MG63 (cell line): ENCODE measurements around the gene CETN1. TPM values are rescaled to one million over a fixed set of nuclear protein-coding genes. Genes with fewer than 3 reads are reported as not detected.

Experiments
- DNase-seq: peaks from one replicate; pipeline ENCODE4 v3.0.0-alpha.2; 2020
- H3K27me3 ChIP-seq: fragments of 250-450 bp; sonication (Bioruptor Pico); 2 replicates; pipeline ENCODE4 v1.5.1; 2020; ENCODE audit warnings: mild to moderate bottlenecking, moderate library complexity
- H3K36me3 ChIP-seq: fragments of 250-450 bp; sonication (Bioruptor Pico); 2 replicates; pipeline ENCODE4 v1.5.1; 2020; ENCODE audit warnings: mild to moderate bottlenecking, moderate library complexity
- H3K4me3 ChIP-seq: fragments of 250-450 bp; sonication (Bioruptor Pico); 2 replicates; pipeline ENCODE4 v1.5.1; 2020; ENCODE audit warnings: mild to moderate bottlenecking, moderate library complexity
- H3K9me3 ChIP-seq: fragments of 250-450 bp; sonication (Bioruptor Pico); 2 replicates; pipeline ENCODE4 v1.5.1; 2020; ENCODE audit warnings: mild to moderate bottlenecking, moderate library complexity
- total RNA-seq: library from RNA; depleted of rRNA; stranded (reverse); fragments of >200 nt; shearing (Covaris generic); gene quantifications from 2 replicates; pipeline ENCODE4 v1.2.3, GENCODE V29; 2014; ENCODE audit warnings: low replicate concordance; rRNA removed

Gene CETN1
- total RNA-seq, result not detected in 2 replicates

DNA sequence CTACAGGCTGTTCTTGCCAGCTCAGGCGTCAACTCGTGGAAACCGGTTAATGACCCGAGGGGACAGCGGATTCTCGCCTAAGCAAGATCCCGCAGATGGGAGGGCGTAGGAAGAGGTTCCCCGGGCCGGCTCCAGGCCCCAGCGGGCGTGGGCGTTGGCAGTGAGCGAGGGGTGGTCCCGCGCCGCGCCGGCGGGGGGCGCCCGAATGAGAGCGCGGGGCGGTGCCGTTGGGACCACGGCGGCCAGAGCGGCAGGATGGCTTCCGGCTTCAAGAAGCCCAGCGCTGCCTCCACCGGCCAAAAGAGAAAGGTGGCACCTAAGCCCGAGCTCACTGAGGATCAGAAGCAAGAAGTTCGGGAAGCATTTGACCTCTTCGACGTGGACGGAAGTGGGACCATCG lies at the start of gene CETN1:
Gene CETN1, plus strand, starts transcription at position 227 of the 400 bp plus-strand sequence. Its CDS starts 29 bp downstream, at position 256.
- Histone ChIP-seq H3K27me3 (no peaks in the 10 kb centered on the region), H3K4me3 (no peak within 1 kb of the TSS), H3K36me3 (no peaks in the 10 kb centered on the region), H3K9me3 (0 out of 2 replicates have a peak, but pooled peaks cover 2% of the 10 kb centered on the region)
- no peak for DNase-seq

DNA sequence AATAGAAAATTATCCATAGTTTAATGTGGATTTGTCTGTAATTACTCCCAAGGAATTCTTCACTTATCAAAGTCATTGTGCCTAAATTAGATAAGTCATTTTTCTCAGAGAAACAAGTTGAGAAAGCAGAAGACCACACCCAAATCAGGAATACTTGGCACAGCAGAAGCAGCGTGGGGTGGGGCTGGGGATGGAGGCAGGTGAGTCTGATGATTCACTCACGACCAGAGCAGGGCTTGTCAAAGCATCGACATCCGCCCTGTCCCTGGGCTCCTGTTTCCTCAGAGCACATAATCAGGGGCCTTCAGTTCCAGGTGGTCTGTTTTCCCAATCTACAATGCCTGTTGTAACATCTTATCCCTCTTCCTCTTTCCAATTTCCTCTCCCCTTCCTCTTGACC lies 48.2 kb upstream of the CETN1 start:
- Histone ChIP-seq H3K27me3 (no peaks in the 10 kb centered on the region), H3K36me3 (no peaks in the 10 kb centered on the region), H3K4me3 (no peak overlapping the region), H3K9me3 (no peaks in the 10 kb centered on the region)
- no peak for DNase-seq

DNA sequence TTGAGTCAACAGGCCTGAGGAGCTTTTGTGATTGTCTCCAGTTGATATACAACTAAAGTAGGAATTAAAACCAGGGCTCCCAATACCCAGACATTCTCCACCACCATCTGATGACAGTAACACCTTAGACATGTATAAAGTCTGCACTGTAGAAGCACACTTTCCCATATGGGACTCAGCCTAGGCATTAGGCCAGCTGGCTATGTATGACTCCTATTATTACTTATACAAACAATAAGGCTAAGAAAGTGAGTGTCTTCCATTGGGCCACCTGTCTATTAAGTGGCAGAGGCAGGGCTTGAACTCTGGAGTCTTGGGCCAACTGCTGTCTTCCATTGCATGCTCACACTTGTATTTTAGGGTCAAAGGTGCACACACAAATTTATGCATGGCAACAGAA lies 47.5 kb upstream of the CETN1 start:
- Histone ChIP-seq H3K36me3 (no peaks in the 10 kb centered on the region), H3K4me3 (no peak overlapping the region), H3K9me3 (no peaks in the 10 kb centered on the region), H3K27me3 (no peaks in the 10 kb centered on the region)
- DNase-seq, result no peak

DNA sequence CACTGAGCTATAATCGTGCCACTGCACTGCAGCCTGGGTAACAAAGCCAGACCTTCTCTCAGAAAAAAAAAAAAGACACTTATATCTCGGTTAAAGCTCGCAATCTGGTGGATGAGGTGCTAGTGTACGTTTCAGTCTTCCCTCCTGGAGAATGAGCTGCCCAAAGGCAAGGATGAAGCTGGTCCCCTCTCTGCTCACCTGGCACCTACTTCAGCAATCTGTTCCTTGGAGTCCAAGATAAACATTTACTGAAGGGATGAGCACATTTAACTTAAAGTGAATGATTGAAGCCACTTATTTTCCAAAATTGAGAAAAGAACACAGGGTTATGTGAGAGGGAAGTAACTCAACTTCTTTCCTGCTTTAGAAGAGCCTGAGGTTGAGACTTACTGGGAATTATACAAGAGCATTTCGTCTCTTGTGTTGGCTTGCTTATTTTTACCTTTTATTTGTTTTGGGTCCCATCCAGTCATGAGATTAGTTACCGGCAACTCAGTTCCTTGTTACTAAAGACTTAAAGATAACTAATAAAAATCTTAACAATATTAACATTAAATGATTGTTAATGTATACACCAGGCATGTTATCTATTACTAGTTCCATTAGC lies 46.1 kb upstream of the CETN1 start:
- no peak for DNase-seq

DNA sequence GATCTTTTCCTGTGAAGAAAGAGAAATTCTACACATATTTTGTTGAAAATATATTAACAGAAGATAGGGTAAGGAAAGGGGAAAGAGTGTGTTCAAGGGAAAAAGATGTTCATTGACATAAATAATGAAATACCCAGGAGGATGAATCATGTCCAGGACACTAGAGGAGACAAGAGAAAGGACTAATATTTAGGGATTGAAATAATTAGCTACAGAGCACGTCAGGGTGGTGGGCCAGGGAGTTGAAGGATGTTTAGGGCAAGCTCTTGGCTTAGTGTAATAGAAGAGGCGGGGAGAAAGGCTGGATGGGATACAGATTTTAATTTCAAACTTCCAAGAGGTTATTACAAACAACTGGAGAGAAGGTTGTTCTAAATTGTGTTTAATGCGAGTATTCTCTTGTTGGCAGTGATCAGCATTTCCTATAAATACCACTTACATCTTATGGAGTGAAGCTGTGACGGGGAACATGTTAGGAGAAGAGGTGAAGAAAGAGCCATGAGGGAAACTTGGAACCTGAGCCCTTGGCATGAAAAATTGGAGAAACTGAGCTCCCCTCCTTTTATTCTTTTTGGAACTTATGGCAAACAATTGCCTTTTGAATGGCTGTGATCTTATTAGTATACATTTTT lies 36.6 kb upstream of the CETN1 start:
- no peak overlapping the region for H3K4me3 ChIP-seq
- H3K36me3 ChIP-seq, result no peaks in the 10 kb centered on the region
- no peaks in the 10 kb centered on the region for H3K9me3 ChIP-seq
- no peak for DNase-seq
- H3K27me3 ChIP-seq, result no peaks in the 10 kb centered on the region

More for the DNA sequence above, 46.1 kb upstream of the CETN1 start:
- Histone ChIP-seq H3K9me3 (no peaks in the 10 kb centered on the region), H3K36me3 (no peaks in the 10 kb centered on the region), H3K4me3 (no peak overlapping the region), H3K27me3 (no peaks in the 10 kb centered on the region)

DNA sequence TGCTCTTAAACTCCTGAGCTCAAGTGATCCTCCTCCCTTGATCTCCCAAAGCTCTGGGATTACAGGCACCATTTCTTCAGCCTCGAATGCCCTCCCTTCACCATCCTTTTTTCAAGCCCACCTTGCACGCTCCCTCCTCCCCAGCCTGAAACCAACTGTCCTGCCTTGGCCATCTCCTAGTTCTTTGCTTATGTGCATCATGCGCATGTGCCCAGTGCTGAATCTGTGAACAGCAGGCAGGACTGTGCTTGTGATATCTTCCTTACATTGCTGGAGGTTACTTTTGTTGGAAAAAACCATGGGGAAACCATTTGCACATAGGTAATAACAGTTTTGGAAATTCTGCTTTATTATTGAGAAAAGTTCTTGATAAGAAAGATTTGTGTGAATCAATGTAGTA lies 30.2 kb upstream of the CETN1 start:
- no peaks in the 10 kb centered on the region for H3K36me3 ChIP-seq

DNA sequence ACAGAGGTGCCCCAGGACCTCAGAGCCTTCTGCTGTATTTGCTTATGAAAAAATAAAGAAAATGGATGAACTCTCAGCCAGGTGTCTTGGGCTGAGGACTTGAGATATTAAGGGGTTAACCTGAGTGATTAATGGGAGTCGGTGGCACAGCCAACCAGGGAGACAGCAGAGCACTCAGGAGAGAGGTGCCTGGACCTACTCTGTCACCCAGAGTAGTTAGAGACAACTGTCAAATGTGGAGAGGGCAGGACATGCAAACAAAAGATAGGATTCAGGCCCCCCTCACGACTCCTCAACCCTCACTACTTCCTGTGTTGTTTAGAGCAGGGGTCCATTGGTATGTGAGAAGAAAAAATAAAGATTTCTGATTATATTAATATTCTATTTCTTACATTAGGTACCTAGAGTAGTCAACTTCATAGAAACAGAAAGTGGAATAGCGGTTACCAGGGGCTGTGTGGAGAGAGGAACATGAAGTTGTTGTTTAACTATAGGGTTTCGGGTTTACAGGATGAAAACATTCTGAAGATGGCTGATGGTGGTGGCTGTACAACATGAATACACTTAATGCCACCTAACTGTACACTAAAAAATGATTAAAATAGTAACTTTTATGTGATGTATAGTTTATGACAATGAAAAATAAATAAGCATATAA lies 28.6 kb upstream of the CETN1 start:
- H3K27me3 ChIP-seq, result no peaks in the 10 kb centered on the region
- no peaks in the 10 kb centered on the region for H3K36me3 ChIP-seq
- H3K4me3 ChIP-seq, result no peak overlapping the region
- peaks cover 3% of the 10 kb centered on the region; the same call in 1 of the 2 replicates for H3K9me3 ChIP-seq
- DNase-seq, result no peak

More for the DNA sequence above, 30.2 kb upstream of the CETN1 start:
- no peak for DNase-seq
- Histone ChIP-seq H3K27me3 (no peaks in the 10 kb centered on the region), H3K4me3 (no peak overlapping the region), H3K9me3 (peaks cover 3% of the 10 kb centered on the region; the same call in 1 of the 2 replicates)

DNA sequence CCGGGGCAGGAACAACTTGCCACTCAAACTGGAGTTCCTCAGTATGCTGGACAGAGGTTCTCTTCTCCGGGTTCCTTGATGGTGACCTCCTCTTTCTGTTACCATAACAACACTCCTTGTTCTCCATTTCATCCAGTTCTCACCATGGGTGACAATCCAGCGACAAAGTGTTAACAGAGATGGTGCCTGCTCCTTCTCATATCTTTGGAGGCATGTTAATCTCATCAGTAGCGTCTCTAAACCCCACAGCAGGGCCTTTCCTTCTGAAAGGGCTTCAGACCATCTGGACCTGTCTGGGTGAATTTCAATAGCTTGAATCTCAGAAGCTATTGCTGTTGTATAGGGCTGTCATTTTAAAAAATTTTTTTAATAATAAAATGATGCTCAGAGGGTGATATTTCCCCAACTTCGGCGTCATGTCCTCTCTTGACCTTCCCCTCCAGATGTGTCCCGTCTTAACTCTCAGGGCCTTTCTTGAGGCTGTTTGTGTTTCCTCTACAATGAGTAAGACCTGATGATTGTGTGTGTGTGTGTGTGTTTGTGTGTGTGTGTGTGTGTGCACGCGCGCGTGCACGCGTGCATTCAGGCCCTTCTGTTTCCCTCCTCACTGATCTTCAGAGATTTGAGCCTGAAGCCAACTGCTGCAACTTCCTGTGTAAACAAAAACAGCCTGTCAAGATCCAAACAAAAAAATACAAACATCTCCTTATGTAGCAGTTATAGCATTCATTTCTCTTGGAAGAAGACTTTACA lies 24.3 kb upstream of the CETN1 start:
- Histone ChIP-seq H3K27me3 (no peaks in the 10 kb centered on the region), H3K9me3 (peaks cover 3% of the 10 kb centered on the region; the same call in 1 of the 2 replicates), H3K4me3 (no peak overlapping the region), H3K36me3 (no peaks in the 10 kb centered on the region)
- DNase-seq, result no peak

DNA sequence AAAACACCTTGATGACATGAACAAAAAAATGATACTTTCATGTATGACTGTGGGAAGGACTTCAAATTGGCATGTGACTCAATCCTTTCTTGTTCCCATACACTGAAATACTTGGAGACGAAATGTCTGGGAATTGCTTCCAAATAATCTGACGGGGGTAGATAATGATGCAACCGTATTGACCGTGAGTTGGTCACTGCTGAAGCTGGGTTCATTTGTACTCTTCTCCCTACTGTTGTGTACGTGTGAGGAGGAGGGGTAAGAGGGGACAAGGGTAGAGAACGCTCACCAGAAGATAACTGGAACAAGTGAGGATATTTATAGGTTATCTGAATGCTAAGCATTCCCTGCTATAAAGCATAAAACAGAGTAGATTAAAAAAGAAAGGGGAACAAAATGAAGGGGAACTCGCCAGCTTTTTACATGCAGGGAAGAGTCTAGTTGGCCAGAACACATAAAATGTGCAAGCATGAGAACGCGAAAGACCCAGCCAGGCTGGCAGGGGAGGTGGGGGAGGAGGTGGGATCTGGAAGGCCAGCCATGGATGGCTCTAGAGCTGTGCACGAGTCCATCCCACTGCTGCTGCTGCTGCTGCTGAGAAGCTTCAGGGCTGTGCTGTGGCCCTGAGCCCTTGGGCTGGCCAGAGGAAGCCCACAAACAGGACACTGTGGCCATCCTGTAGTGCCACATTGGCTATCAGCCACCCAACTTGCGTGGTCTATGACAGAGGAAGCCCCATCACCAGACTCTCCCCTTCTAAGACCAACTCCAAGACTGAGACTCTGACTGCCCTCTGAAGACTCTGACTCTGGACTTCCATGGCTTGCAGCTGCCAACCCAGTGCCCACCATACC lies 15.2 kb upstream of the CETN1 start:
- Histone ChIP-seq H3K4me3 (no peak overlapping the region), H3K36me3 (no peaks in the 10 kb centered on the region), H3K27me3 (no peaks in the 10 kb centered on the region), H3K9me3 (no peaks in the 10 kb centered on the region)
- DNase-seq, result no peak

DNA sequence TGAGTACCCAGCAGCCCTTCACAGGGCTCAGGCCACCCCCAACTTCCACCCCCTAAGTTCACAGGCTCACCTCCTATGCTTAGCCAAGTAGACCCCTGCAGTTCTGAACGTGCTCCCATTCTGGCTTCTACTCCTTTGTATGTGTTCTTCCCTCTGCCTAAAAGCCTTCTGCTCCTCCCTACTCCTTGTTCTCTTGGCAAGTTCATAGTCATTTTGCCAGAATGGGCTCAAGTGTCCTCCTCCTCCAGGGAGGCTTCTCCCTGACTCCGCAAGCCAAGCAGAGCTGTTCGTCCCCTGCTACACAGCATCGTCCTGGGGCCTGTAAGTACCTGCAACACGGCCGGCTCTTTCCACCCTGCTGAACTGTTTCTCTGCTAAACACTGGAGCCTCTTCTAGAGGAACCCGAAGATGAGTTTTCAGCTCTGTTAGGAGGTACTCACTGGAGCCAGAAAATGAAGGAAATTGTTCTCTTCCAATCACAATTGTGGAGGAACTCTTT lies 14.6 kb upstream of the CETN1 start:
- H3K9me3 ChIP-seq, result no peaks in the 10 kb centered on the region
- no peak overlapping the region for H3K4me3 ChIP-seq
- no peaks in the 10 kb centered on the region for H3K27me3 ChIP-seq

DNA sequence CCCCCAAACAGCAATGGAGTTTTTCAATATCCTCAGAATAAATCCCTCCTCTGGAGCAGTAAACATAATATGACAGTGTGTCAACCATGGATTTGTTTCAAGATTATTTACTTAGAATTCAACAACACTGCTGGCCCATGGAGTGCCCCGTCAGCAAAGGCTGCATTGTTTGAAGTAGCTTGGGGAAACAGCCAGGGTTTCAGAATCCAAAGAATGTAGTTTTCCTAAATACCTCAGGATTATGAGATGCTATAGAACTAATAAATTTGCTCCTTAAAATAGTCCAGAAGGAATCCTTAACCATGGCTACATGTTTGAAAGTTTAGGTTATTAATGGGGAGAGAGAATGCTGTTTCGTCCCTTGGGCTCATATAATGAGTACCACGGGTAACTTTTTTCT lies 13.1 kb upstream of the CETN1 start:
- DNase-seq, result no peak
- Histone ChIP-seq H3K27me3 (no peaks in the 10 kb centered on the region), H3K9me3 (no peaks in the 10 kb centered on the region), H3K36me3 (no peaks in the 10 kb centered on the region), H3K4me3 (no peak overlapping the region)

More for the DNA sequence above, 14.6 kb upstream of the CETN1 start:
- H3K36me3 ChIP-seq, result no peaks in the 10 kb centered on the region
- DNase-seq, result no peak

DNA sequence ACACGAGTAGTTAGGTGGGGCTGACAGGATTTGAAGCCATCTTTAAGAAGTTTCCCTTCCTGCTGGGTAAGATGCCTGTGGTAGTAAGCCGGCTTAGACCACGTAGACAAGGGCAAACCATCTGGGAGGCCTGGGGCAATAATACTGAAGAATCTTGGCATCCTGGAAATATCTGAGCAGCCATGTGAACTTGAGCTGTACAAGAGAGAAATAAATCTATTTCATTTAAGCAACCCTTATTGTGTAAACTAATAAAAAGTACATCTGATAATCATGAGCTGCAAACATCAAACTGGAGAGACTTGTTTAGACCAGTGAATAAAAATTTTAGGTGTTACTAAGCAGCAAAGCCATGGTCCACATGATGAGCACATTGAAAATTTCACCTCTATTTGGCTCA lies 11.4 kb upstream of the CETN1 start:
- H3K4me3 ChIP-seq, result no peak overlapping the region

DNA sequence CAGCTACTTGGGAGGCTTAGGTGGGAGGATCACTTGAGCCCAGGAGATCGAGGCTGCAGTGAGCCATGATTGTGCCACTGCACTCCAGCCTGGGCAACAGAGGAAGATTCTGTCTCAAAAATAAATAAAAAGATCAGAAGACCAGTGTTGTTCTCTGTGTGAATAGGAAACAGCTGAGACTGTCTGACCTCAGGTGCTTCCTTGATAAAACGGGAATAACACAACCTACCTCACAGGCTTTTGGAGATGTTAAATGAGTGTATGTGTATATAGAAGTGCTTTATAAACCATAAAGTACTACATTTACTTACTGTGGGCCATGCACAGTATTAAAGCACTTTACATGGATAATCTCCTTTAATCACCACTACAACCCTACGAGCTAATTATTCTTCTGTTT lies 9.9 kb upstream of the CETN1 start:
- no peak for DNase-seq
- no peaks in the 10 kb centered on the region for H3K27me3 ChIP-seq
- H3K4me3 ChIP-seq, result no peak overlapping the region
- H3K36me3 ChIP-seq, result no peaks in the 10 kb centered on the region
- H3K9me3 ChIP-seq, result no peaks in the 10 kb centered on the region

More for the DNA sequence above, 11.4 kb upstream of the CETN1 start:
- Histone ChIP-seq H3K9me3 (no peaks in the 10 kb centered on the region), H3K27me3 (no peaks in the 10 kb centered on the region), H3K36me3 (no peaks in the 10 kb centered on the region)
- no peak for DNase-seq

DNA sequence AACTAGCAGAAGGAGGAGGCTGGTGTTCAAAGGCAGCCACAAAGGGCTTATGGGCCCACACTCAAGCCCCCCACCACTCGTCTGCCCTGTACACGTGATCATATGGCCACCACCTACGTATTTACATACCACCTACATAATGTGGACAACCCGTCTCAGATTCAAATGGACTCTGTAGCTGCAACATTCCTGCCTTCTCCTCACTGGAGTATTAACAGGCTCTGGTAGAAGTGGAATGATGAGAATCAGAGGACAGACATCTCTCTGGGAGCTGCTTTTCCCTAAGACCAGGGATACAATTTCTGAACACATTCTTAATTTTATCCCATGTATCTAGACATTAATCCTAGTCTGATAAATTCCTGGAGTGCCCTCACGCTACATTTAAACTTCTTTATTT lies 9.5 kb upstream of the CETN1 start:
- Histone ChIP-seq H3K9me3 (no peaks in the 10 kb centered on the region), H3K36me3 (no peaks in the 10 kb centered on the region), H3K27me3 (no peaks in the 10 kb centered on the region), H3K4me3 (no peak overlapping the region)
- DNase-seq, result no peak

DNA sequence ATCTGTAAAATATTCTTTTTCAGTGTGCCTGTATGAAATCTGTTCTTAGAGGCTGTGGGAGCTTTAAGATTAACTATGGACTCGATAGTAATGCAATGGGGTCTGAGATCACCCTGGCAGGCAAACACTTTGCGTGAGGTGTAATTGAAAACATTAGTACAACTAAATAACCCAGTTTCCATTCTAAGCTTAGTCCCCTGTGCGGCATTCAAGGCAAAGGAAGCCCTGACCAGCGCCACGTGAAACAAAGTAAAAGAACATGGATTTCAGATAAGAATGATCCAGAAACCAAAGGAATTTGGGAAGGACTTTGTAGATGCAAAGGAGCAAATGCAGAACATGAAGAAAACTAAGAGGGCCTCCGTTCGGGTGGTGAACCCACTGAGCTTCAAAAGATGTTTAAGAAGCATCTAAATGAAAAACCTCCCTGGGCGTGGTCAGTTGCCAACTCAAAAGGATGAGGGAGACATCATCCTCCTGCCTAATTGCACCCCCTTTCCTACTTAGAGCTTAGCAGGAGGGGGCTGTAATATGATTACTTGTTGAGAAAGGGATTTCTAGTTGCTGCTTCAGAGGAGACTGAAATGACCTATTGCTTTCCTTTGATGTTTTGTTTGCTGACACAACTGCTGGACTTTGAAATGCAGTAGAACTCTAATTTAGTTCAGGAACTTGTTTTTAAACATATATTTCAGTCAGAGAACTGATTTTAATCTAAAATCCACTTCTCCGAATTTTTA lies 7.9 kb upstream of the CETN1 start:
- no peak for DNase-seq
- Histone ChIP-seq H3K9me3 (no peaks in the 10 kb centered on the region), H3K36me3 (no peaks in the 10 kb centered on the region), H3K4me3 (no peak overlapping the region), H3K27me3 (no peaks in the 10 kb centered on the region)
